ENCODE measurements around the gene CHPT1. TPM values are rescaled to one million over a fixed set of nuclear protein-coding genes. Genes with fewer than 3 reads are reported as not detected.

Gene CHPT1
- total RNA-seq, 2 donors from 2014 or later, result 17.2 to 22.1 TPM

- Mint-ChIP-seq H3K4me3 (no peak overlapping the region), H3K27me3 (ENCODE audit: insufficient read depth) (no peaks in the 10 kb centered on the region), H3K4me1 (peaks cover 4% of the 10 kb centered on the region)
Observed at GRCh38 chr12:101773650-101774162, 76.3 kb downstream of the CHPT1 start.

DNA sequence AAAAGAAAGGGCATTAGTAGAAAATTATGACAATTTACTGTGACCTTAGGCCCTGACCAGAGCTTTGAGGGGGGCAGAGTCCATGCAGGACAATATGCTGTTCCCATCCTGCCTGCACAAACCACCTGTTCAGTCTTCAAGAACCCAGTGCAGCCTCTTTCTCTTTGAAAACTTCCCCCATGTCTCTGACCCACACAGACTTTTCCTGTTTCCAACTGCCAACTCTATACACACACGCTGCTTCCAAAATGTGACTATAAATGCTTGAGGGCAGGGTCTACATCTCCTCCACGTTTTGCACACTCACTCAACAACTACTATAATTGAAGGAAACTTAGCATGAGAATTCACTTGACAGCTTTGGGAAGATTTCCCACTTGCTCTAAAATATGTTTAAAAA, 78.4 kb downstream of the CHPT1 start:
- H3K9me3 Mint-ChIP-seq, result no peaks in the 10 kb centered on the region

More at GRCh38 chr12:101773650-101774162, 76.3 kb downstream of the CHPT1 start:
- H3K9me3 Mint-ChIP-seq, result no peaks in the 10 kb centered on the region
- H3K4me1 ChIP-seq (ENCODE audit: control insufficient read depth, insufficient read depth, low read length), result no peaks in the 10 kb centered on the region
- DNase-seq, result peak; percentile 86
- H3K27me3 ChIP-seq (ENCODE audit: control insufficient read depth, insufficient read depth, low read length, poor library complexity, severe bottlenecking), result no peaks in the 10 kb centered on the region
- no peak overlapping the region for H3K27ac Mint-ChIP-seq
- H3K27ac ChIP-seq (ENCODE audit: low read depth, low read length), result no peak overlapping the region
- no peaks in the 10 kb centered on the region for H3K9me3 ChIP-seq (ENCODE audit: control insufficient read depth, low read length)
- peaks cover 8% of the 10 kb centered on the region for H3K36me3 ChIP-seq (ENCODE audit: control insufficient read depth, insufficient read depth, low read length)
- TF ChIP-seq, protein P1, sequence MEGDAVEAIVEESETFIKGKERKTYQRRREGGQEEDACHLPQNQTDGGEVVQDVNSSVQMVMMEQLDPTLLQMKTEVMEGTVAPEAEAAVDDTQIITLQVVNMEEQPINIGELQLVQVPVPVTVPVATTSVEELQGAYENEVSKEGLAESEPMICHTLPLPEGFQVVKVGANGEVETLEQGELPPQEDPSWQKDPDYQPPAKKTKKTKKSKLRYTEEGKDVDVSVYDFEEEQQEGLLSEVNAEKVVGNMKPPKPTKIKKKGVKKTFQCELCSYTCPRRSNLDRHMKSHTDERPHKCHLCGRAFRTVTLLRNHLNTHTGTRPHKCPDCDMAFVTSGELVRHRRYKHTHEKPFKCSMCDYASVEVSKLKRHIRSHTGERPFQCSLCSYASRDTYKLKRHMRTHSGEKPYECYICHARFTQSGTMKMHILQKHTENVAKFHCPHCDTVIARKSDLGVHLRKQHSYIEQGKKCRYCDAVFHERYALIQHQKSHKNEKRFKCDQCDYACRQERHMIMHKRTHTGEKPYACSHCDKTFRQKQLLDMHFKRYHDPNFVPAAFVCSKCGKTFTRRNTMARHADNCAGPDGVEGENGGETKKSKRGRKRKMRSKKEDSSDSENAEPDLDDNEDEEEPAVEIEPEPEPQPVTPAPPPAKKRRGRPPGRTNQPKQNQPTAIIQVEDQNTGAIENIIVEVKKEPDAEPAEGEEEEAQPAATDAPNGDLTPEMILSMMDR (conservative IDR thresholded peaks at IDR 0.05), result peak; percentile 96
- WGBS, 2 experiments (ENCODE audit: insufficient coverage in 1 of 2, insufficient read length in 1 of 2), result 20 to 55% methylated on average over 1 to 2 of the region's 2 CpGs
- no peak overlapping the region for H3K9ac ChIP-seq (ENCODE audit: extremely low read depth, low read length, poor library complexity, severe bottlenecking)
- no peak overlapping the region for H3K4me3 ChIP-seq (ENCODE audit: low read length)
- H3K36me3 Mint-ChIP-seq (ENCODE audit: low read depth), result peaks cover 18% of the 10 kb centered on the region

GRCh38 chr12:101777485-101777884, 80.0 kb downstream of the CHPT1 start:
- Histone ChIP-seq H3K27ac (ENCODE audit: low read depth, low read length) (no peak overlapping the region), H3K9ac (ENCODE audit: extremely low read depth, low read length, poor library complexity, severe bottlenecking) (no peak overlapping the region), H3K27me3 (ENCODE audit: control insufficient read depth, insufficient read depth, low read length, poor library complexity, severe bottlenecking) (no peaks in the 10 kb centered on the region), H3K4me3 (ENCODE audit: low read length) (no peak overlapping the region), H3K36me3 (ENCODE audit: control insufficient read depth, insufficient read depth, low read length) (peaks cover 7% of the 10 kb centered on the region), H3K4me1 (ENCODE audit: control insufficient read depth, insufficient read depth, low read length) (no peaks in the 10 kb centered on the region), H3K9me3 (ENCODE audit: control insufficient read depth, low read length) (no peaks in the 10 kb centered on the region)
- Mint-ChIP-seq H3K27ac (no peak overlapping the region), H3K36me3 (ENCODE audit: low read depth) (peaks cover 8% of the 10 kb centered on the region), H3K27me3 (ENCODE audit: insufficient read depth) (no peaks in the 10 kb centered on the region), H3K4me1 (no peaks in the 10 kb centered on the region), H3K9me3 (no peaks in the 10 kb centered on the region), H3K4me3 (no peak overlapping the region)
- TF ChIP-seq, protein P1 (conservative IDR thresholded peaks at IDR 0.05), result no peak
- DNase-seq, result no peak
- 80 to 87% methylated on average over 1 to 3 of the region's 3 CpGs for WGBS, 2 experiments (ENCODE audit: insufficient coverage in 1 of 2, insufficient read length in 1 of 2)

More for the DNA sequence above, 78.4 kb downstream of the CHPT1 start:
- H3K27me3 ChIP-seq (ENCODE audit: control insufficient read depth, insufficient read depth, low read length, poor library complexity, severe bottlenecking), result no peaks in the 10 kb centered on the region
- WGBS, 2 experiments (ENCODE audit: insufficient coverage in 1 of 2, insufficient read length in 1 of 2), result 77% methylated on average over 2 of the region's 2 CpGs; no CpG with 5 or more reads in 1 of the 2 experiments
- H3K27ac ChIP-seq (ENCODE audit: low read depth, low read length), result no peak overlapping the region
- Mint-ChIP-seq H3K36me3 (ENCODE audit: low read depth) (peaks cover 13% of the 10 kb centered on the region), H3K27me3 (ENCODE audit: insufficient read depth) (no peaks in the 10 kb centered on the region), H3K27ac (no peak overlapping the region), H3K4me1 (no peaks in the 10 kb centered on the region), H3K4me3 (no peak overlapping the region)
- H3K4me3 ChIP-seq (ENCODE audit: low read length), result no peak overlapping the region
- H3K4me1 ChIP-seq (ENCODE audit: control insufficient read depth, insufficient read depth, low read length), result no peaks in the 10 kb centered on the region
- no peaks in the 10 kb centered on the region for H3K9me3 ChIP-seq (ENCODE audit: control insufficient read depth, low read length)
- peaks cover 7% of the 10 kb centered on the region for H3K36me3 ChIP-seq (ENCODE audit: control insufficient read depth, insufficient read depth, low read length)
- no peak overlapping the region for H3K9ac ChIP-seq (ENCODE audit: extremely low read depth, low read length, poor library complexity, severe bottlenecking)
- TF ChIP-seq, protein P1 (conservative IDR thresholded peaks at IDR 0.05), result no peak
- no peak for DNase-seq

Data from endodermal cell (in vitro differentiated cells).